Right hindlimb (tissue), 1 donor: ENCODE results near the gene RELCH.

Experiments used
- DNase-seq: peaks from one replicate; pipeline ENCODE4 v3.0.0-alpha.2; 2018

RELCH gene

GRCh38 chr18:62325806-62326645, 139.0 kb downstream of the RELCH start:
- DNase-seq, result peak; percentile 42

- DNase-seq, result no peak
Observed at GRCh38 chr18:62326646-62327348, 139.7 kb downstream of the RELCH start.

GRCh38 chr18:62327977-62328376, 140.9 kb downstream of the RELCH start:
- DNase-seq, result no peak

- DNase-seq, result no peak
Observed at GRCh38 chr18:62328586-62329525, 141.8 kb downstream of the RELCH start.

GRCh38 chr18:62329691-62330454, 142.8 kb downstream of the RELCH start:
- DNase-seq, result no peak

GRCh38 chr18:62330650-62331049, 143.6 kb downstream of the RELCH start:
- no peak for DNase-seq

- peak; percentile 52 for DNase-seq
Observed at GRCh38 chr18:62331581-62332356, 144.7 kb downstream of the RELCH start.

GRCh38 chr18:62332431-62332830, 145.4 kb downstream of the RELCH start:
- DNase-seq, result no peak

GRCh38 chr18:62332964-62333695, 146.1 kb downstream of the RELCH start:
- DNase-seq, result no peak

GRCh38 chr18:62334120-62334519, 147.1 kb downstream of the RELCH start:
- no peak for DNase-seq

GRCh38 chr18:62335494-62335893, 148.4 kb downstream of the RELCH start:
- DNase-seq, result no peak

GRCh38 chr18:62336618-62337017, 149.6 kb downstream of the RELCH start:
- DNase-seq, result no peak

GRCh38 chr18:62337336-62337735, 150.3 kb downstream of the RELCH start:
- no peak for DNase-seq

GRCh38 chr18:62338446-62339105, 151.5 kb downstream of the RELCH start:
- DNase-seq, result no peak

GRCh38 chr18:62339106-62339988, 152.3 kb downstream of the RELCH start:
- DNase-seq, result no peak

- no peak for DNase-seq
Observed at GRCh38 chr18:62340996-62341395, 153.9 kb downstream of the RELCH start.

GRCh38 chr18:62341473-62341872, 154.4 kb downstream of the RELCH start:
- no peak for DNase-seq

- DNase-seq, result no peak
Observed at GRCh38 chr18:62342884-62343283, 155.8 kb downstream of the RELCH start.

- DNase-seq, result no peak
Observed at GRCh38 chr18:62343316-62343715, 156.3 kb downstream of the RELCH start.
